NT2/D1 (cell line): ENCODE results near the gene RNPEP.

Experiments
- SUZ12 ChIP-seq: IDR thresholded peaks from 2 replicates; pipeline ENCODE4 v1.6.1; 2011; ENCODE audit not compliant: insufficient read length, insufficient read depth; ENCODE audit errors: extremely low read depth
- YY1 ChIP-seq: IDR thresholded peaks from 2 replicates; pipeline ENCODE4 v1.6.1; 2011; ENCODE audit not compliant: insufficient read length, insufficient read depth
- ZNF274 ChIP-seq: IDR thresholded peaks from 2 replicates; pipeline ENCODE4 v1.6.1; 2011; ENCODE audit warnings: mild to moderate bottlenecking, low read depth, low read length

- TF ChIP-seq YY1 (no peak), ZNF274 (no peak), SUZ12 (no peak)
These were observed 52.4 kb downstream of the RNPEP start for GRCh38 chr1:202034683-202035462.
